HEK293T (cell line): ENCODE measurements around the gene NEK6.

Experiments used
- ARNT ChIP-seq: fragments of 450-650 bp; IDR thresholded peaks from 2 replicates; pipeline ENCODE4 v1.6.1; 2017; ENCODE audit warnings: mild to moderate bottlenecking
- BHLHE40 ChIP-seq: fragments of 450-650 bp; IDR thresholded peaks from 2 replicates; pipeline ENCODE4 v1.6.1; 2016; ENCODE audit warnings: mild to moderate bottlenecking, moderate library complexity, borderline replicate concordance
- ELF4 ChIP-seq: fragments of 450-650 bp; IDR thresholded peaks from 2 replicates; pipeline ENCODE4 v1.6.1; 2017; ENCODE audit warnings: antibody characterized with exemption
- FOXA1 ChIP-seq: fragments of 450-650 bp; IDR thresholded peaks from 2 replicates; pipeline ENCODE4 v1.6.1; 2016; ENCODE audit warnings: mild to moderate bottlenecking
- L3MBTL2 ChIP-seq: fragments of 450-650 bp; conservative IDR thresholded peaks from 2 replicates; pipeline ENCODE4 v1.6.1; 2016; ENCODE audit warnings: mild to moderate bottlenecking
- LEF1 ChIP-seq: fragments of 450-650 bp; IDR thresholded peaks from 2 replicates; pipeline ENCODE4 v1.6.1; 2017; ENCODE audit warnings: mild to moderate bottlenecking, borderline replicate concordance
- SP1 ChIP-seq: fragments of 450-650 bp; IDR thresholded peaks from 2 replicates; pipeline ENCODE4 v1.6.1; 2017
- SUZ12 ChIP-seq: fragments of 450-650 bp; IDR thresholded peaks from 2 replicates; pipeline ENCODE4 v1.6.1; 2016; ENCODE audit warnings: mild to moderate bottlenecking
- TARDBP ChIP-seq: fragments of 450-650 bp; IDR thresholded peaks from 2 replicates; pipeline ENCODE4 v1.6.1; 2016

GRCh38 chr9:124345751-124346281 lies 88.1 kb downstream of the NEK6 start:
- TF ChIP-seq SUZ12: no peak
- no peak for TF ChIP-seq ELF4
- no peak for TF ChIP-seq SP1
- no peak for TF ChIP-seq L3MBTL2
- TF ChIP-seq ARNT: no peak
- no peak for TF ChIP-seq FOXA1
- no peak for TF ChIP-seq BHLHE40
- no peak for TF ChIP-seq TARDBP
- TF ChIP-seq LEF1: no peak
